Sigmoid colon (tissue), 7 donors: ENCODE data around the gene FGL2. TPM values are rescaled to one million over a fixed set of nuclear protein-coding genes. Genes with fewer than 3 reads are reported as not detected.

Experiments
- DNase-seq: peaks from one replicate; pipeline ENCODE4 v3.0.0-alpha.2; 2019
- H3K27ac ChIP-seq, 4 donors: fragments of 200-600 bp; sonication (generic); one replicate each; pipeline ENCODE4 v1.5.1; 2016 to 2019; ENCODE audit warnings: mild to moderate bottlenecking in 1 of 4
- H3K27me3 ChIP-seq, 3 donors: fragments of 200-600 bp; sonication (generic); one replicate each; pipeline ENCODE4 v1.5.1; 2019; ENCODE audit warnings: mild to moderate bottlenecking in 1 of 3
- H3K36me3 ChIP-seq, 4 donors: fragments of 200-600 bp; sonication (generic); one replicate each; pipeline ENCODE4 v1.5.1; 2016 to 2019
- H3K4me1 ChIP-seq, 4 donors: fragments of 200-600 bp; sonication (generic); one replicate each; pipeline ENCODE4 v1.5.1; 2017 to 2019
- H3K4me3 ChIP-seq, 4 donors: fragments of 200-600 bp; sonication (generic); one replicate each; pipeline ENCODE4 v1.5.1; 2017 to 2019; ENCODE audit warnings: mild to moderate bottlenecking in 2 of 4, moderate library complexity in 1 of 4
- H3K9me3 ChIP-seq, 4 donors: fragments of 200-600 bp in 3 of 4; sonication (generic) in 3 of 4; one replicate each; pipeline versions ENCODE4 v1.5.1 to v1.6.1; 2013 to 2019
- EP300 ChIP-seq, 4 donors: sonication (generic); formaldehyde crosslinking; IDR thresholded peaks; one replicate each; pipeline ENCODE4 v1.6.1; 2017; ENCODE audit warnings: antibody characterized with exemption in 4 of 4
- POLR2A ChIP-seq, 2 donors: fragments of 450-650 bp; IDR thresholded peaks; one replicate each; pipeline ENCODE4 v1.6.1; 2016; ENCODE audit warnings: antibody characterized with exemption in 2 of 2, mild to moderate bottlenecking in 2 of 2, moderate library complexity in 2 of 2
- POLR2AphosphoS5 ChIP-seq, 4 donors: sonication (generic); formaldehyde crosslinking; IDR thresholded peaks; one replicate each; pipeline ENCODE4 v1.6.1; 2017; ENCODE audit warnings: antibody characterized with exemption in 4 of 4
- whole genome bisulfite sequencing, 2 donors: extraction: QIAGEN DNeasy Blood & Tissue Kit; methylation state at CpG; one replicate each; pipeline ENCODE4 v1.1.7; 2013; 5-methylcytosine and 5-hydroxymethylcytosine counted together
- intact Hi-C: fragments of 100-400 bp; cut with DNase I; formaldehyde crosslinking; loops from one replicate; pipeline ENCODE4 v1.15.1; 2023
- polyA plus RNA-seq, 3 donors: library from polyadenylated mRNA; stranded (reverse); fragments of 200-250 nt; gene quantifications; one replicate each; pipeline ENCODE4 v1.2.3, GENCODE V29; 2013
- total RNA-seq, 4 donors: library from RNA; depleted of rRNA; stranded (reverse); fragments of >200 nt; gene quantifications; one replicate each; pipeline ENCODE4 v1.1.0, GENCODE V29; 2016
- TF ChIP-seq, protein P1 (sequence below), 4 experiments: fragments of 450-650 bp in 3 of 4; fragments of 200-600 bp in 1 of 4; IDR thresholded peaks; one replicate each; pipeline ENCODE4 v1.5.1; 2016 to 2019; ENCODE audit warnings: antibody characterized with exemption in 4 of 4, mild to moderate bottlenecking in 3 of 4, moderate library complexity in 2 of 4
- donor health status: healthy with polysubstance abuse.
- donor health status: Bipolar disorder and iron deficiency.
- donor health status: healthy.

The FGL2 gene
- total and polyA plus RNA-seq, 7 donors: 15.0 to 97.4 (median 68.5) TPM

DNA sequence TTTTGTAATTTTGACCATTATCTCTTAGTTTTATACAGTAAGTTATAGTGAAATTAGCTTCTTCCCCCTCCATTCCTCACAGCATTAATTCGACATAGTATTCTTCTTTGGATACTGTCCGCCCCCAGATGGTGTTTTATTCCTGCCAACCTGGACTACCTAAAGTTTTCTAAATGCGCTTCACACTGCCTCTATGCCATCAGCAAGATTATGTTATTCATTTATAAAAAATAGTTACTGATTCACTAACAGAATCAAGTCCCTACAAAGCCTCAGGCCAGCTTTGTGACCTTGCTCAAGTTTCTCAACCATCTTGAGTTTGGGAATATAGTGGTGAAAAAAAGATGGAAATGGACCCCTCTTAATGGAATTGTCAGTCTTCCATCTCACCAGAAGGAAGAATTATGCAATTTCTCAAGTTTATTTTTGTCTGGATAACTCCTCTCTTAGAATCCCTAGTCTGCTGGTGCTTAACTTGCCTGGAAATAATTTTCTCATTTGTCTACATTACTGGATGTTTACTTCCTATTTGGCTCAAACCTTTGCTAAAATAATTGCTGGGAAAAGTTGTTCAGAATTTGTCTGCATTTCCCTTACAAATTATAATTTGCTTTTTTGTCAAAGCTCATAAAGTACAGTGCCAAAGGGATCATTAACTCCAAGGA lies 16.7 kb upstream of the FGL2 start:
- Histone ChIP-seq H3K27ac (no peak overlapping the region), H3K4me1 (no peaks in the 10 kb centered on the region), H3K27me3 (no peaks in the 10 kb centered on the region), H3K4me3 (no peak overlapping the region), H3K9me3 (no peaks in the 10 kb centered on the region), H3K36me3 (no peaks in the 10 kb centered on the region)
- intact Hi-C loops: no loop called here
- no peak for TF ChIP-seq POLR2AphosphoS5 (IDR thresholded peaks at IDR 0.05)
- TF ChIP-seq POLR2A (IDR thresholded peaks at IDR 0.05): no peak
- TF ChIP-seq, protein P1, sequence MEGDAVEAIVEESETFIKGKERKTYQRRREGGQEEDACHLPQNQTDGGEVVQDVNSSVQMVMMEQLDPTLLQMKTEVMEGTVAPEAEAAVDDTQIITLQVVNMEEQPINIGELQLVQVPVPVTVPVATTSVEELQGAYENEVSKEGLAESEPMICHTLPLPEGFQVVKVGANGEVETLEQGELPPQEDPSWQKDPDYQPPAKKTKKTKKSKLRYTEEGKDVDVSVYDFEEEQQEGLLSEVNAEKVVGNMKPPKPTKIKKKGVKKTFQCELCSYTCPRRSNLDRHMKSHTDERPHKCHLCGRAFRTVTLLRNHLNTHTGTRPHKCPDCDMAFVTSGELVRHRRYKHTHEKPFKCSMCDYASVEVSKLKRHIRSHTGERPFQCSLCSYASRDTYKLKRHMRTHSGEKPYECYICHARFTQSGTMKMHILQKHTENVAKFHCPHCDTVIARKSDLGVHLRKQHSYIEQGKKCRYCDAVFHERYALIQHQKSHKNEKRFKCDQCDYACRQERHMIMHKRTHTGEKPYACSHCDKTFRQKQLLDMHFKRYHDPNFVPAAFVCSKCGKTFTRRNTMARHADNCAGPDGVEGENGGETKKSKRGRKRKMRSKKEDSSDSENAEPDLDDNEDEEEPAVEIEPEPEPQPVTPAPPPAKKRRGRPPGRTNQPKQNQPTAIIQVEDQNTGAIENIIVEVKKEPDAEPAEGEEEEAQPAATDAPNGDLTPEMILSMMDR (IDR thresholded peaks at IDR 0.05): no peak
- TF ChIP-seq EP300 (IDR thresholded peaks at IDR 0.05): no peak
- no peak for DNase-seq
- WGBS, 2 donors: 59 to 85% methylated on average over 3 of the region's 3 CpGs

DNA sequence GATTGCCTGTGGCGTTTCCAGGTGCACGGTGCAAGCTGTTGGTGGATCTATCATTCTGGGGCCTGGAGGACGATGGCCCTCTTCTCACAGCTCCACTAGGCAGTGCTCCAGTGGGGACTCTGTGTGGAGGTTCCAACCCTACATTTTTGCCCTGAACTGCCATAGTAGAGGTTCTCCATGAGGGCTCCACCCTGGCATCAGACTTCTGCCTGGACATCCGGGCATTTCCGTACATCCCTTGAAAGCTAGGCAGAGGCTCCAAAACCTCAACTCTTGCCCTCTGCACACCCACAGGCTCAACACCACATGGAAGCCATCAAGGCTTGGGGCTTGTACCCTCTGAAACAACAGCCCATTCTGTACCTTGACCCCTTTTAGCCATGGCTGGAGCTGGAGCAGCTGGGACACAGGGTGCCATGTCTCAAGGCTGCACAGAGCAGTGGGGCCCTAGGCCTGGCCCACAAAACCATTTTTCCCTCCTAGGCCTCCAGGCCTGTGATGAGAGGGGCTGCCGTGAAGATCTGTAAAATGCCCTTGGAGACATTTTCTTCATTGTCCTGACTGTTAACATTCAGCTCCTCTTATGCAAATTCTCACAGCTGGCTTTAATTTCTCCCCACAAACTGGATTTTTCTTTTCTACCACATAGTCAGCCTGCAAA lies 10.0 kb upstream of the FGL2 start:
- no peak for DNase-seq
- peaks cover 0 to 12% (median 0%) of the 10 kb centered on the region in 4 donors for H3K9me3 ChIP-seq
- no peaks in the 10 kb centered on the region for H3K4me1 ChIP-seq
- H3K36me3 ChIP-seq: no peaks in the 10 kb centered on the region
- no peak overlapping the region for H3K27ac ChIP-seq
- no peaks in the 10 kb centered on the region for H3K27me3 ChIP-seq
- intact Hi-C loops: no loop called here
- H3K4me3 ChIP-seq: no peak overlapping the region
- TF ChIP-seq, protein P1 (IDR thresholded peaks at IDR 0.05): no peak
- TF ChIP-seq POLR2A (IDR thresholded peaks at IDR 0.05): no peak
- TF ChIP-seq POLR2AphosphoS5 (IDR thresholded peaks at IDR 0.05): no peak
- TF ChIP-seq EP300 (IDR thresholded peaks at IDR 0.05): no peak
- 96 to 98% methylated on average over 6 of the region's 6 CpGs for WGBS, 2 donors

DNA sequence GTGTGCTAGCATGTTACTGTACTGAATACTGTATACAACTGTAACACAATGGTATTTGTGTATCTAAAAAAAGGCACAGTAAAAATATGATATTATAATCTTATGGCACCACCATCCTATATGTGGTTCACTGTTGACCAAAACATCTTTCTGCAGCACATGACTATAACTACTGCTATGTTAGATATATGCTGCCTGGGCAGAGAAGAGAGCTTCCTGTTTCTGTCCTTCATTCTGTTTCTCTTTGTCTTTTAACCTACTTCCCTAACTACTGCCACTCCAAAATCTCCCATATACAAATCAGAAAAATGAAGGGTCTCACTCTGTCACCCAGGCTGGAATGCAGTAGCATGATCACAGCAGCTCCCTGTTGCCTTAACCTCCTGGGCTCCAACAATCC lies 8.8 kb upstream of the FGL2 start:
- Histone ChIP-seq H3K9me3 (peaks cover 0 to 12% (median 0%) of the 10 kb centered on the region in 4 donors), H3K27me3 (no peaks in the 10 kb centered on the region), H3K4me3 (no peak overlapping the region), H3K36me3 (no peaks in the 10 kb centered on the region), H3K27ac (no peak overlapping the region), H3K4me1 (no peaks in the 10 kb centered on the region)
- intact Hi-C loops: no loop called here
- TF ChIP-seq, protein P1 (IDR thresholded peaks at IDR 0.05): no peak
- TF ChIP-seq POLR2A (IDR thresholded peaks at IDR 0.05) (no peak), POLR2AphosphoS5 (IDR thresholded peaks at IDR 0.05) (no peak), EP300 (IDR thresholded peaks at IDR 0.05) (no peak)
- DNase-seq: no peak

DNA sequence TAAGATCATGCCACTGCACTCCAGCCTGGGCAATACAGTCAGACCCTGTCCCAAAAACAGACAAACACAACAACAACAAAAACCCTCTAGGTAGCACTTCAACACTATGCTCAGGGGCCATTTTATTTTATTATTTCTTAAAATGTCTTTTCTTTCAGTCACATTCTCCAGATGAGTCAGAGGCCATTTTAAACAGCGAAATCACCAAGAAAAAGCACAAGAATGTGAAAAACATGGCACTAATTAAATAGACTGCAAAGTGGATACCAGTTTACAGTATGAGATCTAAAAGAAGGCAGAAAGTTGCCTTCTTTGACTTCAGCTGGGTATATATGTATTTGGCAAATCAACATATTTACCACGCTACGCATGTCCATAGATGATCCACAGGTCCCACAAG lies 6.1 kb upstream of the FGL2 start:
- no peaks in the 10 kb centered on the region for H3K36me3 ChIP-seq

More for the DNA sequence above, 6.1 kb upstream of the FGL2 start:
- WGBS, 2 donors: 96 to 99% methylated on average over 3 of the region's 3 CpGs
- DNase-seq: no peak
- Histone ChIP-seq H3K27me3 (no peaks in the 10 kb centered on the region), H3K4me3 (no peak overlapping the region), H3K4me1 (peaks cover 0 to 7% (median 5%) of the 10 kb centered on the region in 4 donors), H3K9me3 (peaks cover 0 to 12% (median 0%) of the 10 kb centered on the region in 4 donors), H3K27ac (no peak overlapping the region)
- intact Hi-C loops: no loop called here
- no peak for TF ChIP-seq EP300 (IDR thresholded peaks at IDR 0.05)
- TF ChIP-seq POLR2A (IDR thresholded peaks at IDR 0.05): no peak
- TF ChIP-seq, protein P1 (IDR thresholded peaks at IDR 0.05): no peak
- no peak for TF ChIP-seq POLR2AphosphoS5 (IDR thresholded peaks at IDR 0.05)
